Adrenal gland (tissue), 5 donors: ENCODE results near the gene ZCWPW2.

Experiments
- POLR2A ChIP-seq, 2 donors: fragments of 450-650 bp; IDR thresholded peaks; one replicate each; pipeline ENCODE4 v1.6.1; 2017; ENCODE audit warnings: antibody characterized with exemption in 2 of 2, mild to moderate bottlenecking in 2 of 2, moderate library complexity in 1 of 2
- TF ChIP-seq, protein P1 (sequence below), 6 experiments: fragments of 450-650 bp in 4 of 6; fragments of 200-600 bp in 2 of 6; sonication (generic) in 1 of 6; IDR thresholded peaks; 1 replicate in 5 of 6; 2 replicates in 1 of 6; pipeline versions ENCODE4 v1.5.1 to v1.8.0; 2016 to 2021; ENCODE audit warnings: antibody characterized with exemption in 6 of 6, mild to moderate bottlenecking in 2 of 6, moderate library complexity in 1 of 6
- donor health status: DM: no; HTN: no; CAD: no.

DNA sequence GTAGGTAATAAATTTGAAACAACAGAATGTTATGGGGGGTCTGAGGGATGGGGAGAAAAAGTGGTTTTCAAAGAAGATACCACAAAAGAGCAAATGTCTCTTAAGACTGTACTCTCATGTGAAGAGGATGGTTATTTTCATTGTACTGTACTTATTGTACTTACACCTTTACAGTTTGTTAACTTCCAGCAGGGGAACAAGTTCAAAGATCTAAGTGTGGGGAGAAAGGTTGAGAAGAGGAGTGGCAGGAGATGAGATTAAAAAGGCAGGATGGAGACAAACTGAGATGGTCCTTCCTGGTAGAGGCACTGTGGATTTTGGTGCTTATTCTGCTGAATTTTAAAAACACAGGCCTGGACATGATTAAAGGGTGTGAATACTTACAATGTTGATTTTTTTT lies 5.4 kb upstream of the ZCWPW2 start:
- TF ChIP-seq, protein P1, sequence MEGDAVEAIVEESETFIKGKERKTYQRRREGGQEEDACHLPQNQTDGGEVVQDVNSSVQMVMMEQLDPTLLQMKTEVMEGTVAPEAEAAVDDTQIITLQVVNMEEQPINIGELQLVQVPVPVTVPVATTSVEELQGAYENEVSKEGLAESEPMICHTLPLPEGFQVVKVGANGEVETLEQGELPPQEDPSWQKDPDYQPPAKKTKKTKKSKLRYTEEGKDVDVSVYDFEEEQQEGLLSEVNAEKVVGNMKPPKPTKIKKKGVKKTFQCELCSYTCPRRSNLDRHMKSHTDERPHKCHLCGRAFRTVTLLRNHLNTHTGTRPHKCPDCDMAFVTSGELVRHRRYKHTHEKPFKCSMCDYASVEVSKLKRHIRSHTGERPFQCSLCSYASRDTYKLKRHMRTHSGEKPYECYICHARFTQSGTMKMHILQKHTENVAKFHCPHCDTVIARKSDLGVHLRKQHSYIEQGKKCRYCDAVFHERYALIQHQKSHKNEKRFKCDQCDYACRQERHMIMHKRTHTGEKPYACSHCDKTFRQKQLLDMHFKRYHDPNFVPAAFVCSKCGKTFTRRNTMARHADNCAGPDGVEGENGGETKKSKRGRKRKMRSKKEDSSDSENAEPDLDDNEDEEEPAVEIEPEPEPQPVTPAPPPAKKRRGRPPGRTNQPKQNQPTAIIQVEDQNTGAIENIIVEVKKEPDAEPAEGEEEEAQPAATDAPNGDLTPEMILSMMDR (IDR thresholded peaks at IDR 0.05), result no peak
- TF ChIP-seq POLR2A (IDR thresholded peaks at IDR 0.05), result no peak
